KMS-11 (cell line): ENCODE results near the gene PRRC2C.
"Not testable (repeated sequence)": the region's sequence is repeated elsewhere in the genome, so short reads cannot be mapped to it uniquely, and the experiment has no call there.

Experiments used
- H2AFZ ChIP-seq: fragments of 200-600 bp; sonication (generic); 2 replicates; pipeline ENCODE4 v1.6.1; 2016; ENCODE audit warnings: antibody characterized with exemption, mixed run types, low read depth
- H3K27ac ChIP-seq: fragments of 200-600 bp; sonication (generic); 2 replicates; pipeline ENCODE4 v1.6.1; 2016; ENCODE audit warnings: mild to moderate bottlenecking, mixed run types
- H3K27me3 ChIP-seq: fragments of 200-600 bp; sonication (generic); 2 replicates; pipeline ENCODE4 v1.6.1; 2017; ENCODE audit warnings: mild to moderate bottlenecking, low read depth, mixed run types, moderate library complexity; ENCODE audit not compliant: insufficient read depth
- H3K36me3 ChIP-seq: fragments of 200-600 bp; sonication (generic); 2 replicates; pipeline ENCODE4 v1.6.1; 2017; ENCODE audit warnings: mild to moderate bottlenecking, mixed run types; ENCODE audit not compliant: insufficient read depth
- H3K4me1 ChIP-seq: fragments of 200-600 bp; sonication (generic); 2 replicates; pipeline ENCODE4 v1.6.1; 2016; ENCODE audit warnings: mild to moderate bottlenecking, low read depth, mixed run types; ENCODE audit not compliant: poor library complexity, severe bottlenecking
- H3K4me2 ChIP-seq: fragments of 200-600 bp; sonication (generic); 2 replicates; pipeline ENCODE4 v1.7.0; 2016; ENCODE audit warnings: mild to moderate bottlenecking, mixed run types
- H3K4me3 ChIP-seq: fragments of 200-600 bp; sonication (generic); IDR thresholded peaks from 2 replicates; pipeline ENCODE4 v1.6.1; 2017; ENCODE audit warnings: low read depth, low read length, mixed read lengths; ENCODE audit not compliant: insufficient read depth
- H3K79me2 ChIP-seq: fragments of 200-600 bp; sonication (generic); 2 replicates; pipeline ENCODE4 v1.6.1; 2016; ENCODE audit warnings: low read depth, mixed run types; ENCODE audit not compliant: insufficient read depth
- H3K9ac ChIP-seq: fragments of 200-600 bp; sonication (generic); 2 replicates; pipeline ENCODE4 v1.6.1; 2016; ENCODE audit warnings: mild to moderate bottlenecking, mixed run types
- H4K20me1 ChIP-seq: fragments of 200-600 bp; sonication (generic); 2 replicates; pipeline ENCODE4 v1.6.1; 2016; ENCODE audit warnings: mild to moderate bottlenecking, mixed run types; ENCODE audit not compliant: insufficient read depth
- TF ChIP-seq, protein P1 (sequence below): fragments of 200-600 bp; sonication (generic); conservative IDR thresholded peaks from 2 replicates; pipeline ENCODE4 v1.6.1; 2017; ENCODE audit warnings: low read depth, mild to moderate bottlenecking, antibody characterized with exemption, low read length, moderate library complexity, mixed read lengths

The PRRC2C gene

DNA sequence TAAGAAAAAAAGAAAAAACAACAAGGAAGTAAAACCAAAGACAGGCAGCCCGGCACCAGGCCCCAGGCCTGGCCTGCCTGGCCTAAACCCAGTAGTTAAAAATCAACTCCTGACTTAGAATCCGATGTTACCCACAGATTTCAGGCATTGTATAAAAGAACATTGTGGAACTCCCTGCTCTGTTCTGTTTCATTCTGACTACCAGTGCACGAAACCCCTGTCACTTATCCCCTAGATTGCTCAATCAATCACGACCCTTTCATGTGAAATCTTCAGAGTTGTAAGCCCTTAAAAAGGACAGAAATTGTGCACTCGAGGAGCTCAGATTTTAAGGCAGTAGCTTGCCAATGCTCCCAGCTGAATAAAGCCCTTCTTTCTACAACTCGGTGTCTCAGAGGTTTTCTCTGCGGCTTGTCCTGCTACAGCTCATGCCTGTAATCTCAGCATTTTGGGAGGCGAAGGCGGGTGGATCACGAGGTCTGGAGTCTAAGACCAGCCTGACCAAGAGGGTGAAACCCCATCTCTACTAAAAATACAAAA is 121.1 kb downstream of the PRRC2C start:
- TF ChIP-seq, protein P1, sequence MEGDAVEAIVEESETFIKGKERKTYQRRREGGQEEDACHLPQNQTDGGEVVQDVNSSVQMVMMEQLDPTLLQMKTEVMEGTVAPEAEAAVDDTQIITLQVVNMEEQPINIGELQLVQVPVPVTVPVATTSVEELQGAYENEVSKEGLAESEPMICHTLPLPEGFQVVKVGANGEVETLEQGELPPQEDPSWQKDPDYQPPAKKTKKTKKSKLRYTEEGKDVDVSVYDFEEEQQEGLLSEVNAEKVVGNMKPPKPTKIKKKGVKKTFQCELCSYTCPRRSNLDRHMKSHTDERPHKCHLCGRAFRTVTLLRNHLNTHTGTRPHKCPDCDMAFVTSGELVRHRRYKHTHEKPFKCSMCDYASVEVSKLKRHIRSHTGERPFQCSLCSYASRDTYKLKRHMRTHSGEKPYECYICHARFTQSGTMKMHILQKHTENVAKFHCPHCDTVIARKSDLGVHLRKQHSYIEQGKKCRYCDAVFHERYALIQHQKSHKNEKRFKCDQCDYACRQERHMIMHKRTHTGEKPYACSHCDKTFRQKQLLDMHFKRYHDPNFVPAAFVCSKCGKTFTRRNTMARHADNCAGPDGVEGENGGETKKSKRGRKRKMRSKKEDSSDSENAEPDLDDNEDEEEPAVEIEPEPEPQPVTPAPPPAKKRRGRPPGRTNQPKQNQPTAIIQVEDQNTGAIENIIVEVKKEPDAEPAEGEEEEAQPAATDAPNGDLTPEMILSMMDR, result no peak
- H3K27ac ChIP-seq, result no peak overlapping the region
- no peak overlapping the region for H3K9ac ChIP-seq
- H3K27me3 ChIP-seq, result no peaks in the 10 kb centered on the region
- no peaks in the 10 kb centered on the region for H3K79me2 ChIP-seq
- no peak overlapping the region for H2AFZ ChIP-seq
- no peaks in the 10 kb centered on the region for H4K20me1 ChIP-seq
- no peaks in the 10 kb centered on the region for H3K36me3 ChIP-seq
- no peak overlapping the region for H3K4me3 ChIP-seq
- H3K4me2 ChIP-seq, result no peak overlapping the region
- no peaks in the 10 kb centered on the region for H3K4me1 ChIP-seq

DNA sequence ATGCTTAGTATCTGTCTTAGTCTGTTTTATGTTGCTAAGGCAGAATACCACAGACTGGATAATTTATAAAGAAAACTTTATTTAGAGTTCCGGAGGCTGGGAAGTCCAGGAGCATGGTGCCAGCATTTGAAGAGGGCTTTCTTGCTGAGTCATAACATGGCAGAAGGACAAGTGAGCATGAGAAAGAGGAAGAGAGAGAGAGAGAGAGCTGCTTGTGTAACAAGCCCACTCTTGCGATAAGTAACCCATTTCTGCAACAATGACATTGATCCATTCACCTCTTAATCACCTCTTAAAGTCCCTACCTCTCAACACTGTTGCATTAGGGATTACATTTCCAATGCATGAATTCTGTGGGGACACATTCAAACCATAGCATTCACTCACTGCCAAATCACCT is 125.1 kb downstream of the PRRC2C start:
- TF ChIP-seq, protein P1, result no peak
- Histone ChIP-seq H3K9ac (no peak overlapping the region), H3K79me2 (no peaks in the 10 kb centered on the region), H3K4me3 (no peak overlapping the region), H4K20me1 (no peaks in the 10 kb centered on the region), H2AFZ (no peak overlapping the region), H3K27me3 (no peaks in the 10 kb centered on the region), H3K27ac (no peak overlapping the region), H3K4me1 (no peaks in the 10 kb centered on the region), H3K4me2 (no peak overlapping the region), H3K36me3 (no peaks in the 10 kb centered on the region)

DNA sequence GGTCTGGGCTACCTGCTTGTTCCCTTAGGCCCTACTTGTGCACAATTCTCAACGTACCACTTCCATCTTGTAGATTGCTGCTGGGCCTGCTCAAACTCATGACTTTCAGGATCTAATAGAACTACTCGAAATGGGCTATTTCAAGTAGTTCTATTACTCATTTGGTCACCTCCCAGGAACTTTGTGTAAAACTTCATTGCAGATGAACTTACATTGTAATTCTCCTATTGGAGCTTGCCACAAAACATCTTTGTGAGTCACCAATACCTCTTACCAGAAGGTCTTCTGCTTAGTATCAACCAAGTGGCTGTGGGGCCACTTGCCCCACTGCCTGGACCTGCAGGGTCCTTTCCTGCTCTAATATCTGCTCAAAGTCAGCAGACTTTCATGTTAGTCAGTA is 126.0 kb downstream of the PRRC2C start:
- Histone ChIP-seq H4K20me1 (no peaks in the 10 kb centered on the region), H3K4me3 (no peak overlapping the region), H3K27me3 (no peaks in the 10 kb centered on the region), H3K4me2 (no peak overlapping the region), H3K9ac (no peak overlapping the region), H3K27ac (no peak overlapping the region), H3K36me3 (no peaks in the 10 kb centered on the region), H3K4me1 (no peaks in the 10 kb centered on the region), H3K79me2 (no peaks in the 10 kb centered on the region), H2AFZ (no peak overlapping the region)
- TF ChIP-seq, protein P1, result no peak

DNA sequence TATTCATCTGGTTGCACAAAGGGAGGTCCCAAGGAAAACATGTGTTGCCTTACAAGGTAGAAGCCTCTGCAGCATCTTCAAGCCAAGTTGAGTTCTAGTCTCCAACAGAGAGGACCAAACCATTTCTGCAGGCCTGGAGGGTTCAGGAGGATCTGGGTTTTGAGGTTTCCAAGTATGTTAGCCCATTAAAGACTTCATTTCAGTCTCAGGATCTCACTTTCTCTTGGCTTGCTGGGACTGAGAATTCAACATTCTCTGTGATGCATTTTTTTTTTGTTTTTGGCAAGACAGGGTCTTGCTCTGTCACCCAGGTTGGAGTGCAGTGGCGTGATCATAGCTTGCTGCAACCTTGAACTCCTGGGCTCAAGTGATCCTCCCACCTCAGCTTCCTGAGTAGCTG is 128.0 kb downstream of the PRRC2C start:
- H3K27ac ChIP-seq, result no peak overlapping the region
- no peaks in the 10 kb centered on the region for H4K20me1 ChIP-seq
- H3K36me3 ChIP-seq, result no peaks in the 10 kb centered on the region
- no peaks in the 10 kb centered on the region for H3K27me3 ChIP-seq
- no peak overlapping the region for H2AFZ ChIP-seq
- H3K79me2 ChIP-seq, result no peaks in the 10 kb centered on the region
- no peak overlapping the region for H3K4me2 ChIP-seq
- TF ChIP-seq, protein P1, result no peak
- H3K9ac ChIP-seq, result no peak overlapping the region
- H3K4me3 ChIP-seq, result no peak overlapping the region
- no peaks in the 10 kb centered on the region for H3K4me1 ChIP-seq

DNA sequence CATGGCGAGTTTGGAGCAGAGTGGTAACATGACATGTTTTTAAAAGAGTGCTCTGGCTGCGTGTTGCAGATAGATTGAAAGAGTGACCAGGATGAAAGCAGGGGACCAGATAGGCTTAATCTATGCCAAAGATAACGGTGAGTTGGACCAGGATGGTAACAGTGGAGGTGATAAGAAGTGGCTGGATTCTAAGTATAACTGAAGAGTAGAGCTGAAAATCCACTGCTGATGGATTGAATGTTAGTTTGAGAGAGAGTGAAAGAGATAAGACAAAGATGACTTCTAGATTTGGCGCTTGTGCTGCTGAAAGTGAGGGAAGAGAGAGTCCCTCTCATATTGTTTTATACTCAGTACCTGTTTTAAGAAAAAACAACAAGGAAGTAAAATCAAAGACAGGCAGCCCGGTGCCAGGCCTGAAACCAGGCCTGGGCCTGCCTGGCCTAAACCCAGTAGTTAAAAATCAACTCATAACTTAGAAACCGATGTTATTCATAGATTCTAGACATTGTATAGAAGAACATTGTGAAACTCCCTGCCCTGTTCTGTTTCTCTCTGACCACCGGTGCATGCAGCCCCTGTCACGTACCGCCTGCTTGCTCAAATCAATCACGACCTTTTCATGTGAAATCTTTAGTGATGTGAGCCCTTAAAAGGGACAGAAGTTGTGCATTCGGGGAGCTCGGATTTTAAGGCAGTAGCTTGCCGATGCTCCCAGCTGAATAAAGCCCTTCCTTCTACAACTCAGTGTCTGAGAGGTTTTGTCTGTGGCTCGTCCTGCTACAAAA is 130.0 kb downstream of the PRRC2C start:
- H4K20me1 ChIP-seq, H3K79me2 ChIP-seq, H3K27ac ChIP-seq, H3K4me2 ChIP-seq, H3K4me3 ChIP-seq, H3K36me3 ChIP-seq, H3K27me3 ChIP-seq, H3K4me1 ChIP-seq, H3K9ac ChIP-seq, H2AFZ ChIP-seq: not testable (repeated sequence)
